Lung (tissue), 12 donors: ENCODE data around the gene TLR1. TPM values are rescaled to one million over a fixed set of nuclear protein-coding genes. Genes with fewer than 3 reads are reported as not detected.

ENCODE experiments used
- ATAC-seq: fragments of 200-7000 bp; cut with Tn5 transposase; one replicate; pipeline ENCODE4 v1.9.1; 2020; ENCODE audit warnings: moderate number of reproducible peaks; ENCODE audit not compliant: insufficient read depth, low FRiP score
- DNase-seq, 3 donors: peaks; one replicate each; pipeline ENCODE4 v3.0.0-alpha.2; 2013 to 2017
- H3K27ac ChIP-seq, 2 donors: one replicate each; pipeline ENCODE4 v1.5.1; 2013; ENCODE audit warnings: mild to moderate bottlenecking in 2 of 2, moderate library complexity in 2 of 2, control low read depth in 1 of 2, inconsistent platforms in 1 of 2, low read depth in 1 of 2, low read length in 1 of 2
- H3K27me3 ChIP-seq, 3 donors: one replicate each; pipeline ENCODE4 v1.5.1; 2013; ENCODE audit warnings: low read length in 2 of 3; ENCODE audit not compliant: control insufficient read depth in 3 of 3, insufficient read depth in 3 of 3
- H3K36me3 ChIP-seq, 4 donors: one replicate each; pipeline ENCODE4 v1.5.1; 2013; ENCODE audit warnings: low read length in 4 of 4, mild to moderate bottlenecking in 1 of 4, moderate library complexity in 1 of 4; ENCODE audit not compliant: control insufficient read depth in 4 of 4, insufficient read depth in 4 of 4
- H3K4me1 ChIP-seq, 5 donors: one replicate each; pipeline ENCODE4 v1.5.1; 2013; ENCODE audit warnings: low read length in 5 of 5, mild to moderate bottlenecking in 2 of 5, moderate library complexity in 1 of 5; ENCODE audit not compliant: control insufficient read depth in 5 of 5, insufficient read depth in 5 of 5
- H3K4me3 ChIP-seq: one replicate; pipeline ENCODE4 v1.5.1; 2013; ENCODE audit warnings: mild to moderate bottlenecking, control low read depth, moderate library complexity
- H3K9ac ChIP-seq, 2 donors: one replicate each; pipeline ENCODE4 v1.5.1; 2013; ENCODE audit warnings: low read length in 2 of 2, control low read depth in 1 of 2; ENCODE audit not compliant: insufficient read depth in 1 of 2
- H3K9me3 ChIP-seq, 4 donors: one replicate each; pipeline ENCODE4 v1.5.1; 2013; ENCODE audit warnings: low read length in 3 of 4, mild to moderate bottlenecking in 1 of 4, moderate library complexity in 1 of 4; ENCODE audit not compliant: control insufficient read depth in 4 of 4, insufficient read depth in 3 of 4
- CTCF ChIP-seq: IDR thresholded peaks from 2 replicates; pipeline ENCODE4 v1.5.1; 2012; ENCODE audit warnings: mild to moderate bottlenecking; ENCODE audit errors: control extremely low read depth, extremely low read depth
- WGBS, 2 donors: extraction: QIAGEN DNeasy Blood & Tissue Kit; methylation state at CpG; one replicate each; pipeline ENCODE4 v1.1.7; 2013; 5-methylcytosine and 5-hydroxymethylcytosine counted together
- polyA plus RNA-seq, 2 donors: library from polyadenylated mRNA; stranded (reverse); fragments of 200-250 nt; gene quantifications; one replicate each; pipeline ENCODE4 v1.2.1, GENCODE V29; 2013
- total RNA-seq, 2 donors: library from RNA; depleted of rRNA in 1 of 2; stranded (reverse); fragments of >200 nt in 1 of 2; gene quantifications; one replicate each; pipeline ENCODE4 v1.2.1, GENCODE V29; 2014 to 2021
- donor health status: control.
- donor health status: control.
- donor health status: Bipolar disorder and iron deficiency.
- donor health status: healthy.
- donor health status: DM: yes; HTN: yes; CAD: no.

Gene TLR1
- total and polyA plus RNA-seq, 4 donors: 2.4 to 31.4 (median 25.3) TPM

- Histone ChIP-seq H3K9ac (no peak overlapping the region), H3K4me3 (no peak overlapping the region), H3K27ac (no peak overlapping the region), H3K27me3 (no peaks in the 10 kb centered on the region), H3K36me3 (no peaks in the 10 kb centered on the region), H3K9me3 (peaks cover 0 to 4% (median 0%) of the 10 kb centered on the region in 4 donors), H3K4me1 (no peaks in the 10 kb centered on the region)
- ATAC-seq: no peak
- TF ChIP-seq CTCF: no peak
- DNase-seq: no peak
- WGBS, 2 donors: 91 to 97% methylated on average over 7 of the region's 7 CpGs
Observed at GRCh38 chr4:38832624-38833528, 28.3 kb upstream of the TLR1 start.

GRCh38 chr4:38832206-38832605 is 27.6 kb upstream of the TLR1 start:
- Histone ChIP-seq H3K27me3 (no peaks in the 10 kb centered on the region), H3K4me3 (no peak overlapping the region), H3K9ac (no peak overlapping the region), H3K9me3 (peaks cover 0 to 4% (median 0%) of the 10 kb centered on the region in 4 donors), H3K27ac (no peak overlapping the region), H3K36me3 (no peaks in the 10 kb centered on the region), H3K4me1 (no peaks in the 10 kb centered on the region)
- TF ChIP-seq CTCF: no peak
- DNase-seq (no peak), ATAC-seq (no peak)
- 92% methylated on average over 1 of the region's 1 CpG for WGBS, 2 donors

- H3K36me3 ChIP-seq: no peaks in the 10 kb centered on the region
- ATAC-seq: no peak
- no peak for TF ChIP-seq CTCF
Observed at GRCh38 chr4:38831653-38832052, 27.1 kb upstream of the TLR1 start.

More at GRCh38 chr4:38831653-38832052, 27.1 kb upstream of the TLR1 start:
- H3K9ac ChIP-seq: no peak overlapping the region
- DNase-seq: no peak
- no peak overlapping the region for H3K4me3 ChIP-seq
- H3K4me1 ChIP-seq: no peaks in the 10 kb centered on the region
- H3K9me3 ChIP-seq: peaks cover 0 to 4% (median 0%) of the 10 kb centered on the region in 4 donors
- no peaks in the 10 kb centered on the region for H3K27me3 ChIP-seq
- no peak overlapping the region for H3K27ac ChIP-seq
